Measurements from ENCODE around the gene MRPS23. TPM values are rescaled to one million over a fixed set of nuclear protein-coding genes. Genes with fewer than 3 reads are reported as not detected.

Gene MRPS23
- 86.3 TPM for total RNA-seq
- long read RNA-seq, full-length matches to known transcripts: 74 of 93 reads
- long read RNA-seq, partial matches to known transcripts: 4 of 93 reads
- long read RNA-seq, other reads (novel, unspliced or antisense): 15 of 93 reads

DNA sequence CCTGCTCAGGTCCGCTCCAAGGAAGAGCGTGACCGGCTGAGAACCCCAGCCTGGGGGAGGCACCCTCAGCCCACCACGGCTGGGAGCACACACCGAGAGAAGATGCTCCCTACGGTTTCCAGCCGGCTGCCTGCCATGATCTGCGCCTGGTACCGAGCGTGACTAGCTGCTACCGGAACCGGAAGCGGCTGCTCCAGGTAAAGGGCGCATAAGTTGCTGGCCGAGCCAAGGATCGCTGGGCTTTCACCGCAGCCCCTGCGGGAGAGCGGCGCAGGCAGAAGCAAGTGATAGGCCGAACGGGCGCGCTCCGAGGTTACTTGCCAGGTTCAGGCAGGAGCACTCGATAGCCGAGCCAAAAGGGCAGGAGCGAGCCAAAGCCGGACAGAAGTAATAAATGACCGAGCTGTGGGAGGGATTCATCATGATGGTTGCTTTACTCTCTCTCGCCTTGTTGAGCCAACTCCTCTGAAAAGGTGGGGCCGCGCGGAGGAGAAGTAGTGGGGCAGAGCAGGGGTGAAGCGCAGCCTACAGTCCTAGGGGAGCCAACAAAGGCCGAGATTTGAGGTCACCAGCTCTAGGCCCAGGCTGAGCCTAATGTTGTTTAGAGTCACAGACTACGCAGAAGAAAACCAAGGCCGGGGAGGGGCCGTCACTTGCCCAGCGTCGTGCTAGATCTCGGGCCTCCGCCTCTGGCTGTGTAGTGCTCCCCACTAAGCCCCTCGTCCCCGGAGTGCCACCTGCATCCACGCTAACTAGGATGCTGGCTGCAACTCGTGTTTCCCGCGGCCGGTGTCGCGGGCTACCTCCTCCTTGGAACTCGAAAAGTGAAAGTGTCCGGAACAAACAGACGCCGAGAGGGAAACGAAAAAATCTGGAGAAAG, at the start of gene MRPS23:
Gene MRPS23 (minus strand): TSS at position 171 of the 881 bp plus-strand sequence. CDS start 34 bp downstream, at position 137.
- peak; percentile 81 for ATAC-seq
- DNase-seq: peak; percentile 99
- intact Hi-C loops (cut with micrococcal nuclease): loop anchor here (10.0 kb wide), 1 partner anchor 265 kb away; no protein-coding TSS in a partner anchor

DNA sequence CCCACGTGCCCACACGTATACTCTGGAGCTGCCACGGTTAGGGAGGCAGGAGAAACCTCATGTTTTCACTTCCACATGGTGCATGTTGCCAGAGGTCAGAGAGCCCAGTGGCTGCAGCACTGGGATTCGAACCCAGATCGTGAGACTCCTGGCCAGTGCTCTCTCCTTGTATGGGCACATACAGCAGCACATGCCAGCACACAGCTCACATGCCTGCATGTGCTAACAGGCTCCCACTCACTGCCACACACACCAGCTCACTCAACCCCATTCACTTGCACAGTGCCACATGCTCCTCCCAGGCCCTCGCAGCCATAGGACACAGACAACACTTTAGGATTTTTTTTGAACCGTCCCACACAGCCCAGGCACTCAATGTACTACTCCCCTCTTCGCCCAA, 49.5 kb upstream of the MRPS23 start:
- ATAC-seq (peak; percentile 16), DNase-seq (peak; percentile 42)
- intact Hi-C loops (cut with micrococcal nuclease): loop anchor here (10.0 kb wide), 2 partner anchors 55 to 95 kb away; partner anchors contain the start of gene CUEDC1

DNA sequence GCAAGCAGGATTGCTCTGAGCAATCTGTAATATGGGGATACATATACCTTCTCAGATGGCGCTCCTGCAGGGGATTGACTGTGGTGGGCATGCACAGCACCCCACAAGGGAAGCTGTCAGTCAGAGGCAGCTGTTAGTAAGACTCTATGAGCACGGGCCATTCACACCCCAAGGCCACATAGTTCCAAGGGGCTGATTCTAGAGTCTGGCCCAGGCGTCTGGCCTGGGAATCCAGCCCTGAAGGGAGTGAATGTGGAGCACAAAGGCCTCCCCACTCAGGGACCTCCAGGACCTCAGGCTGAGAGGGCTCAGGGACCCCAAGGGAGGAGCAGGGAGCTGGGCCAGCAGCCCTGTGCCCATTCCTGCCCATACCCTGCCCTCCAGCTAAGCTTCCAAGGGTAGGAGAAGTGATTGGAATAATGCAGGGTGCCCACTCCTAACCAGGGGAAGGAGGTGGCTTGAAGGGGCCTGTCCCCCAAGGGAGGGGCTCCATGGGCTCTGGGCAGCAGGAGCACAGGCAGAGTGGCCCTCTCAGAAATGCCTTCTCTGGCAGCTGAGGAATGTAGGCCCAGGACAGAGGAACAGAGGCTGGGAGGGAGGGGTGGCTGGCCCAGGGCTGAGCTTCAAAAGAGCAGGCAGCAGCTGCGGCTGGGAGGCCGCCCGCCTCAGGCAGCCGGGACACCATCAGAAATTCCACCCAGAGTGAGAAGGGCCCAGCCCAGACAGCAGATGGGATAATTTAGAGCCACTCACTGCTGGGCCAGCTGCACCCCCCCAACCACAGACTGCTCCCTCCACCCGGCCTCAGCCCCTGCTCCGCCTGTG, 48.9 kb upstream of the MRPS23 start:
- intact Hi-C loops (cut with micrococcal nuclease): loop anchor here (10.0 kb wide), 2 partner anchors 56 to 96 kb away; partner anchors contain the start of gene CUEDC1
- ATAC-seq: peak; percentile 77
- peak; percentile 92 for DNase-seq

DNA sequence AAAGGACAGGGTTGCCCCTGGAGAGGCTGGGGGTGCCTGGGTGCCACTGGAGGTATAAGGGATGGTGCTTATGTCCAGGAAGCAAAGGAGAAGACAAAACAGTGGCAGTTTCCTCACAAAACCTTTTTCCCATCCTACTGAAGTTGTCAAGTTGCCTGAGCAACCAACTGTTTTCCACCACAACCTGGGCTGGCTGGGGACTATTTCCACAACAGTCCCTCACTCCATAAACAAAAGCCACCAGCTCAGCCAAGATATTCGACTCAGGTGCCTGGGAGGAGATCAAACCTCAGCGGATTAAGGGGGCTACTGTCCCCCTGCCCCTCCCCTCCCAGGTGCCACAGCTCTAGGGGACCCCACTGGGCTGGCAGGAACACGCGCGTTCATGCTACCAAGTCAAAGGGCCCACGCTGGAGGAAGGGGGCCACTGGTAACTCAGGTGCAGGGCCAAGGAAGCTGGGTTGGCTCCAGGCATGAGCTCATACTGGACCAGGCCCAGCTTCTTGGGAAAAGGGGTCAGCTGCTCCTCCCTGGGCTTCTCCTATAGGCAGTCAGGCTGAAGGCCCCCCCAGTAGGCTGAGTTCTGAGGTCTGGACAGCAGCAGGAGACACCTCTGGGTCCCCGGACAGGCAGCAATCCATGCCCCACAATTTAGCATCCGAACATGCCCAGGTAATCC, 45.7 kb upstream of the MRPS23 start:
- ATAC-seq (peak; percentile 18), DNase-seq (peak; percentile 80)
- intact Hi-C loops (cut with micrococcal nuclease): loop anchor here (10.0 kb wide), 2 partner anchors 59 to 99 kb away; partner anchors contain the start of gene CUEDC1

DNA sequence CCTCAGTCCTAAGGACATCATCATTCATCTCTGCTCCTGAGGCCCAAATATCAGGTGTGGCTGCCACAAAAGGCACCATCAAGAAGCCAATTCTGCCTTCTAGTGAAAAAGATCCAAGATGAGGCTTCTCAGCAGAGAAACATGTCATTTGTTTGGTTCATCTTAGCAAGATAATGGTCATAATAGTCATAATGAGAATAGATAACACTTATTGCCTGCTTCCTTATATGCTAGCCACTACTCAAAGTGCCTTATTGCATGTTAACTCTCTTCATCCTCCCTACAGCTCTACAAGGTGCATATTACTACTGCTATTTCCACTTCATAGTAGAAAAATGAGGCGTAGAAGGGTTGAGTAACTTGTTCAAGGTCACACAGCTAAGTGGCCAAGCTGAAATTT, 45.0 kb upstream of the MRPS23 start:
- no peak for ATAC-seq
- no peak for DNase-seq
- intact Hi-C loops (cut with micrococcal nuclease): loop anchor here (10.0 kb wide), 2 partner anchors 60 to 100 kb away; partner anchors contain the start of gene CUEDC1

DNA sequence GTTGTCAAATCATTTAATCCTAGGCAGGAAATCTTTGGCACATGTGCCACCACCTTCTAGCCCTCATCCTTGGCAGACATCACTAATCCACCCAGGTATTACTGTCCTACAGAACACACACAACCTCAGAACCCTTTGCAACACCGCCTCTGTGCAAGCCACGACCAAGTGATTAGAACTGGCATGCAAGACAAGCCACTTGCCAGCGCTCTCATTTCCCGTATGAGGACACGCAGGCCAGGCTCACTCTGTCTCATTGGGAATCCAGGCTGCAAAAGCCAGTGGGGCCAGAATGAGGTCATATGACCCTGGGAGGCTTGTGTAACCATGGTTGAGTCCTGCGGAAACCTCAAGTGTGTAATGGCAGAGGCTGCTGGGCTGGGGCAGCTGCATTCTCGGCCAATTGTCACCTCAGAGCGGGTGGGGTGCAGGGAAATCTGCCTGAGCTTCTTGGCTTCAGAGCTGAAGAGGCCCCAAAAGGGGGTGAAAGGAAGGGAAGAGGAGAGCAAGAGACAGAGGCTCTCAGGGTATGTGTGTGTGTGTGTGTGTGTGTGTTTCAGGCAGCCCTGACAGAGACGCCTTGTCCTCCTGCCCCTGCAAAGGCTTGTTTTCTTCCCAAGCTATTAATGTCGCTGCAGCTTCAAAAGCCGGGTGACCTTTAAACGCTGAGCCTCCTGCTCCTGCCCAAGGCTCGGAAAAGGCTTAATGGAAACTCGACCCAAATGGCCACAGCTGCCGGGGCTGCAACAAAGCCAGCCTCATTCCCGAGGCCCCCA, 43.2 kb upstream of the MRPS23 start:
- intact Hi-C loops (cut with micrococcal nuclease): loop anchor here (10.0 kb wide), 2 partner anchors 62 to 102 kb away; partner anchors contain the start of gene CUEDC1
- DNase-seq (peak; percentile 91), ATAC-seq (peak; percentile 82)

DNA sequence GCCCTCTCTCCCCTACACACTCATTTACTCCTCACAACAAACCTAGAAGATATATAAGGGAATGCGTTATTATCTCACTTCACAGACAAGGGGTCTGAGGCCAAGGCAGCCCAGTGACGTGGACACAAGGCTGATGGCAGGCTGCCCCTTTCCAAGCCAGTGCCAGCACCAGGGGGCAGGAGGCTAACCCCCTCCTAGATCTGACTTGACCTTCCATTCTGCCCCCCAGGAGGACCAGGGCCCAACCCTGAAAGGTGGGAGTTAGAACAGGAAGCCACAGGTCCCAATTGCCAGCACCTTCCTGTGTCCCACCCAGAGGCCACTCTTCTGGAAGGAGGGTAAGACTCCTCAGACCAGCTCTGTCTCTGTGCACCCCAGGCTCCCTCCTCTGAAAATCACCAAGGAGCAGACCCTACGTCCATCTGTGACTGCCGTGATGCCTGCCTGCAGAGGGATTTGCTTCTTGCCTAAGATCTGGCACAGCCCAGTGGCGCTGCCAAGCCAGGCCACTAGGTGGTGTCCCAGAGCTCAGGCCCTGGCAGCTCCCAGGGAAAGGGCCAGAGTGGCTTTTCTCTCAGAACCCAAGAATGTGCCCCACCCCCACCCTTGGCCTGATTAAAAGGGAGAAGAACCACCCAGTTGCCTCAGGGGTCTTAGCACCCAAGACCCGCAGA, 42.4 kb upstream of the MRPS23 start:
- peak; percentile 93 for DNase-seq
- ATAC-seq: peak; percentile 50
- intact Hi-C loops (cut with micrococcal nuclease): loop anchor here (10.0 kb wide), 2 partner anchors 63 to 103 kb away; partner anchors contain the start of gene CUEDC1

DNA sequence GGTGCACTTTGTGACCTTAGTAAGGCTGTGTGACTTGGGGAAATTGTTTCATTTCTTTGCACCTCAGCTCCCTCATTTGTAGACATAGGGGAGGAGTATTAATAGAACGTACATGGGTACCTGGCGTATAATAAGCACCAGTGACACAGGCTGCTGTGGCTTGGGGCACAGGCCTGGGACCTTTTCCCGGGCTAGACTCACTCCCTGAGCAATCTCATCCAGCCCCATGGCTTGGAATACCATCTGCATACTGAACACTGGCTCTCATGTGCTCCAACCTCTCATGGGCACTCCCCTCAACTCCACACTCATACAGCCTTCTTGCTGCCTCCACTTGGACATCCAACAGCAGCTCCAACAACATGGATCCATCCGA, 41.0 kb upstream of the MRPS23 start:
- ATAC-seq (peak; percentile 51), DNase-seq (peak; percentile 65)
- intact Hi-C loops (cut with micrococcal nuclease): loop anchor here (10.0 kb wide), 2 partner anchors 64 to 104 kb away; partner anchors contain the start of gene CUEDC1

DNA sequence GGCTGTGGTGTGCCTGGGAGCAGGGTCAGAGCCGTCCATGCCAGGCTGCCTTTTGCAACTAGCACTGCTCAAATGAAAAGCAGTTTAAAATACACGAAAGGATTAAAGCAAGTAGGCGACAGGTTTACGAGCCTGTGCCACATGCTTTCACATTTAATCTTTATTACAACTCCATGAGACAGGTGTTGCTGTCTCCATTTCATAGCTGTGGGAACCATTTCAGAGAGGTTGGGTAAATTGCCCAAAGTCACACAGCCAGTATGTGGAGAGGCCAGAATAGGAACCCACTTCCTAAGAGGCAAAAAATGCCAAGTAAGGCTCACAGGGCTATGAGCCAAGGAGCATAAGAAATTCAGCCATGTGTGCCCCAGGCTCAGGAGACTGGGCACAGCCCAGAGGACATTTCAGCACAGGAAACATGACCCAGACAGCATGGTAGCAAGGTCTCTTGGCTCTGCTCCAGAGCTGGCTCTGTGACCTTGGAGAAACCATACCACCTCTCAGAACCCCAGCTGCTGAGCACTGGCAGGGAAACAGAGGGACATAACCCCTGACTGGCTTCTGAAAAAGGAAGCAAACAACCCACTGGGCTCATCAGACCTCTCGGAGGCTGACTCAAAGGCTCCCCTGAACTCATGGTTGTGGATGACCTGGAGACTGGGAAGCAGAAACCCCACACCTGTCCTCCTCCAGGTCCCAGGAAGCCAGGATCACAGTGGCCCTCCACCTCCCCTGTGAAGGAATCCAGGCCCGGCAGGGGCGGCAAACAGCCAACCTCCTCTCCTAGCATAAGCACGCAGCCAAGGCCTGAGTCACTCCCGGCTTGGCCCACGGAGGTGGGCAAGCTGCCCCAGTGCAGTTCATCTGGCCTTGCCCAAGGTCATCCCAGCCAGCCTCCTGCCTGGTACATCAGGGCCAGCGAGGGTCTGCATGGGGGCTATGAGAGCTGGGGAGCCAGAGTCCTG, 40.3 kb upstream of the MRPS23 start:
- ATAC-seq: peak; percentile 64
- DNase-seq: peak; percentile 93
- intact Hi-C loops (cut with micrococcal nuclease): loop anchor here (10.0 kb wide), 2 partner anchors 65 to 105 kb away; partner anchors contain the start of gene CUEDC1

DNA sequence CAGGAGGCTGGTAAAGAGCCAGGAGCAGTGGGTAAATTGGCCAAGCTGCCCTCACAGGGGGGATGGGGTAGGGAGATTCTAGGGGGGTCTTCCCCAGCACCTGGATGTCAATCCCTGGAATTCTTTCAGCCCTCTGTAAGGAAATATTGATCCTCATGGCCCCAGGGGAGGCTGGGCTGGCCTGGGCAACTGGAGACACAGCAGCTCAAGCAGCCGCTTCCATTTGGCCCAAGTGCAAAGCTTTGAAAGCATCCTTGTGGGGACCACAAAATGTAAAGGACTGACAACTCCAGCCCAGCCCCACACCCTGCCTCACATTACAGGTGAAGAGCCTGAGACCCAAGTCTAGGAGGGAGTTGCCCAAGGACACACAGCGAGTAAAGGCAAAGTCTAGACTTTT, 39.4 kb upstream of the MRPS23 start:
- DNase-seq (no peak), ATAC-seq (no peak)
- intact Hi-C loops (cut with micrococcal nuclease): no loop called here

DNA sequence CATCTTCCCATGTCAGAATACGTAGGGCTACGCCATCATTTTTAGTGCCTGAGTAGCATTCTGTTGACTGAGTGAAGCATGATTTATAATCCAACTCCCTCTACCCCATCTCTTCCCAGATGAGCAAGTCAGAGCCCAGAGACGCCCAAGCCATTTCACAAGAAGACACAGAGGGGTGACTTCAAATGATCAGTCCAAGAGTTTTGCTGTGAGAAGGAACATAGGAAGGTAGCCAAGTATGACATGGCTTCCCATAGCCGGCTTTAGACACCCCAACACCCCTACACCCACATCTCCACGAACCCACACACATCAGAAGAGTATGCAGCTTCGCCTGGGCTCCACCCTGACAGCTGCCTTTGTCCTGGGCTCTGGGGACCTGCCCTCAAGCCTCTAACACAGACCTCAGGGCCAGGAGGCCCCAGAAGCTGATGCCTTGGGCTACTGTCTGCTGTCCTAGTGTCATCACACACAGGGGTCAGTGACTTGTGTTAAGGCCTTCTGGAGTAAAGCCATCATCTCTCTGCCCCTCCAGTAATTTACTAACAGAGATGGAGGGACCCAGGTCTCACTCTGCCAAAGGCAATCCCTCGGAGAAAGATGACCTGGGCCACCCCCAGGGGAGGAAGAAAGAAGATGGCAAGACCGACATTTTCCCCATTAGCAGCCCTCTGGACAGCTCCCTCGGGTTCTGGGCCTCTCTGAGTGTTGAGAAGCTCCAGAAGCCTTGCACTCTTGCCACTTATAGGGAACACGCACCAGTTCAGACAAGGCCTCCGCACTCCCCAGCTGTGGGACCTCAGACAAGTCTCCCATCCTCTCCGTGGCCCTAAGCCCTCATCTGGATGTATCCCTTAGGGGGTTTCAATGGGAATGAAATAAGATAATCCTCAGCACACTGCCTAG, 38.7 kb upstream of the MRPS23 start:
- no peak for ATAC-seq
- intact Hi-C loops (cut with micrococcal nuclease): no loop called here

DNA sequence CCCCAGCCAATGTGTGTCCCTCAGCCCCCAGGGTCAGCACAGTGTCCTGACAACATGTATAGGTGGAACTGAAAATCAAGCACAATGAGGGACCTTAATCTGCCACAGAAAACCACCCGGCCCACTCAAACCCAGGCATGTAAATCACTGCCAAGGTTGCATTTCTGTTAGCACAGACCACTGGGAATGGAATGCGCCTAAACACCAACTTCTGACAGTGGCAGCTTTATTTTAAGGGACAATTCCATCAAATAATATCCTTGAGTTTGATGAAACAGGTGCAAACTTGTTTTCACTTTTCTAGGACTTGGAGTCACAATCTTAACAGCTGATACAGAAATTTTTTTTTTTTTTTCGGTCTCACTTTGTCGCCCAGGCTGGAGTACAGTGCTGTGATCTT, 37.3 kb upstream of the MRPS23 start:
- DNase-seq: no peak
- intact Hi-C loops (cut with micrococcal nuclease): no loop called here
- no peak for ATAC-seq

More for the DNA sequence above, 38.7 kb upstream of the MRPS23 start:
- DNase-seq: no peak

DNA sequence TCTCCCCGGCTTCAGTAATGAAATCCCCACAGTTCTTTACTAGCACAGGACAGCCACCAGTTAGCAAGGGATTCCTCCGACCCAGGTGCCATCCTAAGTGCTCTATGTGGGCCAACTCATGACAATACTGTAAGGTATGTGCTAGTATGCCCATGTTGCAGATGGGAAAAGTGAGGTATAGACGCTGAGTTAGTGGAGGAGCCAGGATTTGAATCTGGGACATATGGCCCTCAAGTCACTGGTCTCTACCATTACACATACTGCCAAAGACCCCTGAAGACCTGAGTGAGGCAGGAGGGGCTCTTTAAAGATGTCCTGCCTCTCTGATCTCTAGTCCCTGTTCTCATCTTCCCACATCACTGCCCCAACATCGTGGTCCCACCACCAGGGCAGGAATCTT, 36.2 kb upstream of the MRPS23 start:
- no peak for DNase-seq
- intact Hi-C loops (cut with micrococcal nuclease): no loop called here
- ATAC-seq: no peak

DNA sequence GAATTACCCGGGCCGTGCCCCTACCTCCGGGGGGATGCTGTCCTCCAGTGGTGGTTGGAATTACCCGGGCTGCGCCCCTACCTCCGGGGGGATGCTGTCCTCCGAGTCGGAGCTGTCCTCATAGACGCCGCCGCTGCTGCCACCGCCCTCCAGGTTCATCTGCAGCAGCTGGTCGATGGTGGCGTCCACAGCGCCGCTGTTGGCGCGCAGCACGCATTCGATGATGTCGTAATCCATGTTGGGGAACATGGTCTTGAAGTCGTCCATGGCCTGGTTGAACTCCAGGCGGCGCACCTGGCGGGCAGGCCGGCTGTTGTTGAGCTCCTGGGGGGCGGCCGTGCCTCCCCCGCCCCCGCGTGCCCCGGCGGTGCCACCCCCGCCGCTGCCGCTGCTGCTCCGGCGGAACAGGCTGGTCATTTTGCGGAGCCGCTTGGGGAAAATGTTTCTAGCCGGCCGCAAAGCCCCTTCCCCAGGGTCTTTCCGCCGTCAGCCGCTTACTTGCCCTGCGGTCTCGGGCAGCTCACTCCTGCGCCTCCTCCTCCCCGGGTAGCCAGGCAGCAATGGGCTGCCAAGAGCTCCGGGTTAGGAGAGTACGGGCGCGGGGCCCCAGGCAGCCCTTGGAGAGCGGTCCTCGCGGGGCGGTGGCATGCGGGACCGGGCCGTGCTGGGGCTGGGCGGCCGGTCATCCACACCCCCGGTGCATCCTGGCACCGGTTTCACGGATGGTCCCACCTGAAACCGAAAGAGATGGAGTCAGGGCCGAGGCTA, 35.5 kb upstream of the MRPS23 start:
- no peak for ATAC-seq
- intact Hi-C loops (cut with micrococcal nuclease): no loop called here
- no peak for DNase-seq

All from left ventricle myocardium superior (tissue), 1 donor.